ENCODE results near the gene SLX4IP. TPM values are rescaled to one million over a fixed set of nuclear protein-coding genes. Genes with fewer than 3 reads are reported as not detected.
"Not testable (repeated sequence)": the region's sequence is repeated elsewhere in the genome, so short reads cannot be mapped to it uniquely, and the experiment has no call there.

The SLX4IP gene
- polyA plus RNA-seq, 2 donors: 1.2 to 4.4 TPM

DNA sequence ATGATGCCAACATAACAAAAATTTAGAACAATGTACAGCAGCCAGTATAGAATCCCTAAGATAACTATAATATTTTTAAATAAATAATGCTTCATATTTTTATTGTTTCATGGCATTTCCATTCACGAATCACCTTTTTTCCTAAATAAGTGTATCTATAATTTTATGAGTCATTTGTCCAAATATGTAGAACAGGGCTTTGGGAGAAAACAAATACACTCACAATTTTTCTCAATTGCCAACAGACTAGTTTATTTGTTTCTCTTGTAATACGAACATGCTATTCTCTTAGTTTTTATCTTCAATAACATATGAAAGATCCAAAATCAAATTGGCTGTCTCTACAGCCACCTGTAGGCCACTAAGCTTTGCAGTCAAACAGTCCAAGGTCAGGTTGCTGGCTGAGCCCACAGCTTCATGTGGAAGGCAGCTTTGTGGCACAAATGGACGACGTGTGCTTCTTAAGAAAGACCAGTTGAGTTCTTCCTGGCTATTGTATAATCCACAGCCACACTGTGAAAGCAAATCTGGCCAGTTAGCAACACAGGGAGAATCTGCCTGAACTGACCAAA is 30.1 kb upstream of the SLX4IP start:
- Histone ChIP-seq H3K9me3 (ENCODE audit: control insufficient read depth in 2 of 2, insufficient read depth in 1 of 2, low read depth in 1 of 2, low read length in 1 of 2) (no peaks in the 10 kb centered on the region), H3K4me3 (ENCODE audit: low read depth in 1 of 2, low read length in 2 of 2) (no peak overlapping the region), H3K27ac (ENCODE audit: low read depth in 2 of 2, low read length in 1 of 2) (no peak overlapping the region), H3K36me3 (ENCODE audit: control insufficient read depth in 2 of 2, insufficient read depth in 2 of 2, low read length in 1 of 2) (peaks cover 3 to 4% of the 10 kb centered on the region in 2 donors), H3K27me3 (ENCODE audit: control insufficient read depth in 1 of 2, insufficient read depth in 2 of 2, low read length in 2 of 2) (no peaks in the 10 kb centered on the region), H3K4me1 (ENCODE audit: control insufficient read depth in 2 of 2, insufficient read depth in 2 of 2, low read length in 1 of 2) (no peaks in the 10 kb centered on the region)
- WGBS, 2 donors: 80 to 86% methylated on average over 4 of the region's 4 CpGs

DNA sequence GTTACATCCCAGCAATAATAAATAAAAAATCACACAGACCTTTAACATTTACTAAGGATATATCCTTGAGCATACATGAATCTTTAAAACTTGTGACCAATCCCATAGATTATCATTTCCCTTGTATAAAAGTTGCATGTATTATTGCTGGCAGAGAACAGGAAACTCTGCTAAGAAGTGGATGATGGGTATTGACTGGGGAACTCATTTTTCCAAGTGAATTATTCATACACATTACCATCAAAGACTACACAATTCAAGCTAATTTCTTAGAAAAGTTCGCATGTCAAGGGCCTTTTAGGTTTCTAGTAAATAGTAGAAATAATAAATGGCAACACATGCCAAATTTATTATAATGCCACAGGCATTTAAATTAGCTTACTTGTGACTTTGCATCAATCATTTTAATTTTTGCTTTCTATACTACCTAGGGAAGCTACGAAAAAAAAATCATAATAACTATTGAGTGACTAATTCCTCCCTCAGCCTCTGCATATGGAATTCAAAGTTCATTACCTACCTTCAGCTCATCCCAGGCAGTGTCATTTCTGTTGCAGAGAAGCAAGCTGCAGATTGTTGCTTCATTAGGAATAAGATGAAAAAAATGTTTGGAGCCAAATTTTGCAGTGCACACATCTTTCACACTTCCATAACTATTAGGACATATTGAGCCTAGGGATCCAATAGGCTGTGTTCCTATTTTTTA is 26.8 kb upstream of the SLX4IP start:
- Histone ChIP-seq H3K27ac (ENCODE audit: low read depth in 2 of 2, low read length in 1 of 2) (no peak overlapping the region), H3K4me3 (ENCODE audit: low read depth in 1 of 2, low read length in 2 of 2) (no peak overlapping the region), H3K4me1 (ENCODE audit: control insufficient read depth in 2 of 2, insufficient read depth in 2 of 2, low read length in 1 of 2) (no peaks in the 10 kb centered on the region), H3K9me3 (ENCODE audit: control insufficient read depth in 2 of 2, insufficient read depth in 1 of 2, low read depth in 1 of 2, low read length in 1 of 2) (no peaks in the 10 kb centered on the region), H3K27me3 (ENCODE audit: control insufficient read depth in 1 of 2, insufficient read depth in 2 of 2, low read length in 2 of 2) (no peaks in the 10 kb centered on the region), H3K36me3 (ENCODE audit: control insufficient read depth in 2 of 2, insufficient read depth in 2 of 2, low read length in 1 of 2) (peaks cover 4 to 5% of the 10 kb centered on the region in 2 donors)
- 90 to 91% methylated on average over 2 of the region's 2 CpGs for WGBS, 2 donors

DNA sequence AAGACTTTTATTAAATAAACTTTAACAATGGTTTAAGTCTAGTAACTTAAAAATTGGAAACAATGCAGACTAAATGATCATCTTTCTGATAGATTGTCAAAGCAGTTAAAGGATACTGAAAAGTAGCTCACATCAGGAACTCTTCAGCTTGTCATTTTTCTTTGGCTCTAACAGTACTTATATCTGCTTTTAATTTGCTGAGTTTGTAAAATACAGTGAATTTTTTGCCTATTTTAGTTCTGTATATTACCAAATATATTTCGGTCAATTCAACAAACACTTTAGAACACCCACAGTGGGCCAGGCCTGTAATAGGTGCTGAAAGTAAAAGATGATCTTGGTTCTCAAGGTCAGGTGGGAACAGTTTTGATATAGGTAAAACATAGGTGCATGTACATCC is 23.4 kb upstream of the SLX4IP start:
- Histone ChIP-seq H3K4me3 (ENCODE audit: low read depth in 1 of 2, low read length in 2 of 2) (no peak overlapping the region), H3K4me1 (ENCODE audit: control insufficient read depth in 2 of 2, insufficient read depth in 2 of 2, low read length in 1 of 2) (no peaks in the 10 kb centered on the region), H3K27ac (ENCODE audit: low read depth in 2 of 2, low read length in 1 of 2) (no peak overlapping the region), H3K36me3 (ENCODE audit: control insufficient read depth in 2 of 2, insufficient read depth in 2 of 2, low read length in 1 of 2) (peaks cover 0 to 3% of the 10 kb centered on the region in 2 donors), H3K9me3 (ENCODE audit: control insufficient read depth in 2 of 2, insufficient read depth in 1 of 2, low read depth in 1 of 2, low read length in 1 of 2) (no peaks in the 10 kb centered on the region), H3K27me3 (ENCODE audit: control insufficient read depth in 1 of 2, insufficient read depth in 2 of 2, low read length in 2 of 2) (no peaks in the 10 kb centered on the region)
- WGBS, 2 donors: 83 to 94% methylated on average over 1 of the region's 1 CpG

DNA sequence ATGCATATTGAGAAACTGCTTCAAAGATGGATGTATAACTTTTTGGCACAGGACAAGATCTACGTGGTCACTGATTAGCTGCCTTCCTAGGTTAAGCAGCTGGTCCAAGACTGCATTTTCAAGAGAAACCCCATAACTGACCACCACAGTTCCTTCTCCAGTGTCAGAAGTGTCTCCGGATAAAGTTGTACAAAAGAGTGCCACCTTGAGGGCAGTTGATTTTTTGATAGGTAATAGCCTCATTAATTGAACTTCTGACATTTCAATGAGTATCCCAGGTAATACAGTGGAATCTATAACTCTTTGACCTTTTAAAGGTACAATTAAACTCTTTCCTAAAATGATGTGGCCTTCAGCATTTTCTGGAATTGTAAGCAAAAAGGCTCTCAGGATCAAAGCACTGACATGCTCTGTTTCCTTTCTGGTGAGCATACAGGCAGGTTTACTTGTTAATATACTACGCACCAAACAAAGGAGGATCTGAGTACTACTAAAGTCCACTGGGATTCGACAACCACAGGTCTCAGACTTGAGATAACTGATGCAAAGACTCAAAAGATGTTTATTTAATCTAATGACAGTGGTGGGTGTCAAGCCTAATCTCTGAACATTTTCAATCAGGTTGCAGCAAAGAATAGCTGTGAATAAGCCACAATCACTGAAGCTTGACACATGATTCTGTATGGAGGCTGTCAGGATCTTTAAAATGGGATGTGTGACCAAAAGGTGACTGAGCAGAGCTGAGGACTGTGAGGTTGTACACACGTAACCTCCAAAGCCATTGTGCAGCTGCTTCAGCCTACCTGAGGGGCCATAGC is 22.3 kb upstream of the SLX4IP start:
- Histone ChIP-seq H3K4me1 (ENCODE audit: control insufficient read depth in 2 of 2, insufficient read depth in 2 of 2, low read length in 1 of 2) (no peaks in the 10 kb centered on the region), H3K9me3 (ENCODE audit: control insufficient read depth in 2 of 2, insufficient read depth in 1 of 2, low read depth in 1 of 2, low read length in 1 of 2) (no peaks in the 10 kb centered on the region), H3K27me3 (ENCODE audit: control insufficient read depth in 1 of 2, insufficient read depth in 2 of 2, low read length in 2 of 2) (no peaks in the 10 kb centered on the region), H3K4me3 (ENCODE audit: low read depth in 1 of 2, low read length in 2 of 2) (no peak overlapping the region), H3K27ac (ENCODE audit: low read depth in 2 of 2, low read length in 1 of 2) (no peak overlapping the region), H3K36me3 (ENCODE audit: control insufficient read depth in 2 of 2, insufficient read depth in 2 of 2, low read length in 1 of 2) (peaks cover 0 to 3% of the 10 kb centered on the region in 2 donors)
- WGBS, 2 donors: 81 to 82% methylated on average over 5 of the region's 5 CpGs

DNA sequence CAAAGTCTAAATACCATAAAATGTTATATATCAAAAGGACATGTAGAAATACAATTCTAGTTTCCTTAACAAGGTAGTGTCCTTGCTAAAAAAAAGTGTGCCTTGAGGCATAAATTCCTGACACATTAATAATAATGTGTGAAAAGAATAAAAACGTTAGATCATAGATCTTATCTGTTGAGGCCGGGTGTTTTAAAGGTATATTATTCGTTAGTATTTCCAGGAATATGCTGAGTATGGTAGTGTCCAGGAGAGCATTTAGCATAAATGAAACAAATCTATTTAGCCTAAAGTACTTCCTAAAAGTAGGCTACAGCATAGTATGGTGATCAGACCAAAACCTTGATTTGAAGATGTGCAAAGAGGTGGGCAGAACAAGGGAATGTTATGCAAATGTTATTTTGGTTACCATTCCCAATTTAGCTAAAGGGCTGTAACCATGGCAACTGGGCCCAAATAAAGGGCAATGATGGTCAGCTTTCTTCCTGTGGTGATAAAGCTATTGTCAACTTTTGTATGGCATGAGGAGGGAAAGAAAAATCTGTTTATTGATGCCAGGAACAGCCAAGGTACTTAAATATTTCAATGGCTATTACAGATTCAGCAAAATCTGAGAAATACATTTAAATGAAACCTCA is 20.0 kb upstream of the SLX4IP start:
- H3K4me3 ChIP-seq (ENCODE audit: low read depth in 1 of 2, low read length in 2 of 2): no peak overlapping the region
- no peaks in the 10 kb centered on the region for H3K4me1 ChIP-seq (ENCODE audit: control insufficient read depth in 2 of 2, insufficient read depth in 2 of 2, low read length in 1 of 2)
- WGBS, 2 donors: 35 to 37% methylated on average over 3 of the region's 3 CpGs
- no peaks in the 10 kb centered on the region for H3K9me3 ChIP-seq (ENCODE audit: control insufficient read depth in 2 of 2, insufficient read depth in 1 of 2, low read depth in 1 of 2, low read length in 1 of 2)
- H3K27ac ChIP-seq (ENCODE audit: low read depth in 2 of 2, low read length in 1 of 2): no peak overlapping the region
- peaks cover 0 to 3% of the 10 kb centered on the region in 2 donors for H3K36me3 ChIP-seq (ENCODE audit: control insufficient read depth in 2 of 2, insufficient read depth in 2 of 2, low read length in 1 of 2)
- H3K27me3 ChIP-seq (ENCODE audit: control insufficient read depth in 1 of 2, insufficient read depth in 2 of 2, low read length in 2 of 2): no peaks in the 10 kb centered on the region

DNA sequence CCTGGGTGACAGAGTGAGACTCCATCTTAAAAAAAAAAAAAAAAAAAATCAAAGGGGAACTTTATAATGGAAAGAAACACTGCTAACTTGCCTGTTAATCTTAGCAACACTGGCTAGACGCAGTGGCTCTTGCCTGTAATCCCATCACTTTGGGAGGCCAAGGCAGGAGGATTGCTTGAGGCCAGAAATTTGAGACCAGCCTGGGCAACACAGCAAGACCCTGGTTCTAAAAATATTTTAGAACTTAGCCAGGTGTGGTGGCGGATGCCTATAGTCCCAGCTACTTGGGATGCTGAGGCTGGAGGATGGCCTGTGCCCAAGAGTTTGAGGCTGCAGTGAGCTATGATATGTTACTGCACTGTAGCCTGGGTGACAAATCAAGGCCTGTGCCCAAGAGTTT is 17.9 kb upstream of the SLX4IP start:
- H3K4me3 ChIP-seq (ENCODE audit: low read depth in 1 of 2, low read length in 2 of 2); H3K36me3 ChIP-seq (ENCODE audit: control insufficient read depth in 2 of 2, insufficient read depth in 2 of 2, low read length in 1 of 2); H3K27me3 ChIP-seq (ENCODE audit: control insufficient read depth in 1 of 2, insufficient read depth in 2 of 2, low read length in 2 of 2); H3K27ac ChIP-seq (ENCODE audit: low read depth in 2 of 2, low read length in 1 of 2); H3K4me1 ChIP-seq (ENCODE audit: control insufficient read depth in 2 of 2, insufficient read depth in 2 of 2, low read length in 1 of 2); H3K9me3 ChIP-seq (ENCODE audit: control insufficient read depth in 2 of 2, insufficient read depth in 1 of 2, low read depth in 1 of 2, low read length in 1 of 2): not testable (repeated sequence)
- 95 to 98% methylated on average over 2 of the region's 2 CpGs for WGBS, 2 donors

DNA sequence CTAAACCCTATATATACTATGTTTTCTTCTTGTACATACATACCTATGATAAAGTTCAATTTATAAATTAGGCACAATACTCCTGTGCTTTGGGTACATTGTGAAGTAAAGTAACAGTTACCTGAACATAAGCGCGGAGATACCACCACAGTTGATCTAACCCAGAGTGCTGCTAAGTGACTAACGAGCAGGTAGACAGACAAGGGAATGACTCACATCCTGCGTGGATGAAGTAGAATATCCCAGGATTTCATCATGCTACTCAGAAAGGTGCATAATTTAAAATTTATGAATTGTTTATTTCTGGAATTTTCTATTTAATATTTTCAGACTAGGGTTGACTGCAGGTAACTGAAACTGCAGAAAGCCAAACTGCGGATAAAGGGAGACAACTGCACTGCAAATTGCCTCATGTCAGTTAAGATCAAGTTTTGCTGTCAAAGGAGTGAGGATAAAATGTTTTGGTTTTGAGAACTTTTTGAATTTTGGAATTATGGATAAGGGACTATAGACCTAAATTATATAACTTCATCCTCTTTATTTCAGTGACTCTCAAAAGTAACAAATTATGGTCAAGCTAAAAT is 15.5 kb upstream of the SLX4IP start:
- 82 to 88% methylated on average over 5 of the region's 5 CpGs for WGBS, 2 donors

DNA sequence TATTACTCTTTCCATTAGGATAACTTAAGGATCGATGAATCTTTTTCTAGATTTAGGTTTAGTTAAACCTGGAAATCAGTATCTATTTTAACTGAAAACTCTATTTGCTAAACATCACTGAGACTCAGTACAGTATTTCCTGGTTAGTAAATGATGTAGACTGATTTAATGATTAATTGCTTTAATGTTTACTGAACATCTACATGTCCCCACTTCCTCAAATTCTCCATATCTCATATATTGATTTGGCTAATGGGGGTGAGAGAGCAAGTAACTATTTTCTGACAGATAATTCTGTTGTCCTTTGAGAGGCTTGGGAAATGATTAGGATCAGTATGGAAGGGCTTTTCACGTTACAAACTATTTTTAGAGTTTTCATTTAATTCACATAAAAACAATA is 11.4 kb upstream of the SLX4IP start:
- Histone ChIP-seq H3K4me3 (ENCODE audit: low read depth in 1 of 2, low read length in 2 of 2) (no peak overlapping the region), H3K9me3 (ENCODE audit: control insufficient read depth in 2 of 2, insufficient read depth in 1 of 2, low read depth in 1 of 2, low read length in 1 of 2) (no peaks in the 10 kb centered on the region), H3K36me3 (ENCODE audit: control insufficient read depth in 2 of 2, insufficient read depth in 2 of 2, low read length in 1 of 2) (no peaks in the 10 kb centered on the region), H3K27me3 (ENCODE audit: control insufficient read depth in 1 of 2, insufficient read depth in 2 of 2, low read length in 2 of 2) (no peaks in the 10 kb centered on the region), H3K4me1 (ENCODE audit: control insufficient read depth in 2 of 2, insufficient read depth in 2 of 2, low read length in 1 of 2) (no peaks in the 10 kb centered on the region), H3K27ac (ENCODE audit: low read depth in 2 of 2, low read length in 1 of 2) (no peak overlapping the region)
- 65 to 85% methylated on average over 2 of the region's 2 CpGs for WGBS, 2 donors

More for the DNA sequence above, 15.5 kb upstream of the SLX4IP start:
- no peaks in the 10 kb centered on the region for H3K4me1 ChIP-seq (ENCODE audit: control insufficient read depth in 2 of 2, insufficient read depth in 2 of 2, low read length in 1 of 2)
- no peak overlapping the region for H3K4me3 ChIP-seq (ENCODE audit: low read depth in 1 of 2, low read length in 2 of 2)
- H3K9me3 ChIP-seq (ENCODE audit: control insufficient read depth in 2 of 2, insufficient read depth in 1 of 2, low read depth in 1 of 2, low read length in 1 of 2): no peaks in the 10 kb centered on the region
- no peak overlapping the region for H3K27ac ChIP-seq (ENCODE audit: low read depth in 2 of 2, low read length in 1 of 2)
- no peaks in the 10 kb centered on the region for H3K27me3 ChIP-seq (ENCODE audit: control insufficient read depth in 1 of 2, insufficient read depth in 2 of 2, low read length in 2 of 2)
- H3K36me3 ChIP-seq (ENCODE audit: control insufficient read depth in 2 of 2, insufficient read depth in 2 of 2, low read length in 1 of 2): no peaks in the 10 kb centered on the region

DNA sequence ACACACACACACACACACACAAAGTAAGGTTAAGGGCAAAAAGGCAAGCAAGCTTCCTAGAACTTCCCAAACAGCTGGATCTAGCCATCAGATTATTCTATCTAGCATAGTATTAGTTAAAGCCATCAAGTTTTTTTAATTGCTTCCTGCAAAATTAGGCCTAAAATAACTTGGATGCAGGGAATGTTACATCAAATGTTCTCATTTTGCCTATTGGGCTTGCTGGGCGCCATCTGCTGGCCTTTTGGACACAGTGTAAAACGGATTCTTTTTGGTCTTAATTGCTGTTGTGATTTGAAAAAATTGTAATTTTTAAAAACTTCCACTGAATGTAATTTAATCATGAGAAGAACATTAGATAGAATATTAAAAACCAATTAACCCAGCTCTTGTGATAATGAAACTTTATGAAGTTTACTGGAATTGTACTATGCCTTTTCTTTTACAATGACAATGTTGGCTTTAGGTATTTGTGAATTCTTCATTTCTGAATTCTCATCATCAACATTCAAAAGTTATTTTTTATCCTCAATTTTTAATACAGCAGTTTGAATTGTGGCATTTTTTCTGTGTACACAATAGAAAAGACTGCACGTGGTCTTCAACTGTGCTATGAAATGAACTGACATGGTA is 7.9 kb upstream of the SLX4IP start:
- no peaks in the 10 kb centered on the region for H3K9me3 ChIP-seq (ENCODE audit: control insufficient read depth in 2 of 2, insufficient read depth in 1 of 2, low read depth in 1 of 2, low read length in 1 of 2)
- peaks cover 0 to 3% of the 10 kb centered on the region in 2 donors for H3K4me1 ChIP-seq (ENCODE audit: control insufficient read depth in 2 of 2, insufficient read depth in 2 of 2, low read length in 1 of 2)
- WGBS, 2 donors: 23 to 29% methylated on average over 3 of the region's 3 CpGs
- no peaks in the 10 kb centered on the region for H3K27me3 ChIP-seq (ENCODE audit: control insufficient read depth in 1 of 2, insufficient read depth in 2 of 2, low read length in 2 of 2)
- H3K36me3 ChIP-seq (ENCODE audit: control insufficient read depth in 2 of 2, insufficient read depth in 2 of 2, low read length in 1 of 2): no peaks in the 10 kb centered on the region
- no peak overlapping the region for H3K4me3 ChIP-seq (ENCODE audit: low read depth in 1 of 2, low read length in 2 of 2)
- H3K27ac ChIP-seq (ENCODE audit: low read depth in 2 of 2, low read length in 1 of 2): no peak overlapping the region
